Measurements from ENCODE around the gene ARRDC1. TPM values are rescaled to one million over a fixed set of nuclear protein-coding genes. Genes with fewer than 3 reads are reported as not detected.

The ARRDC1 gene
- polyA plus RNA-seq, 1 donor from 2014 or later = 53.4 TPM

GRCh38 chr9:137663584-137663983, 58.1 kb downstream of the ARRDC1 start:
- Histone ChIP-seq H3K4me2 (ENCODE audit: low read length) (no peak overlapping the region), H3F3A (ENCODE audit: insufficient read depth, low read length, poor library complexity, severe bottlenecking) (no peaks in the 10 kb centered on the region), H3K9ac (ENCODE audit: low read length) (no peak overlapping the region), H3K79me2 (replicated peaks; ENCODE audit: insufficient read depth, low read length) (peaks cover 40% of the 10 kb centered on the region), H3K27me3 (ENCODE audit: insufficient read depth, low read depth, low read length) (no peaks in the 10 kb centered on the region), H3K4me3 (ENCODE audit: low read length) (no peak overlapping the region), H4K20me1 (ENCODE audit: insufficient read depth) (no peaks in the 10 kb centered on the region), H2AFZ (ENCODE audit: low read depth, low read length) (no peak overlapping the region), H3K36me3 (ENCODE audit: insufficient read depth, low read length) (no peaks in the 10 kb centered on the region), H3K27ac (ENCODE audit: low read length) (no peak overlapping the region), H3K9me2 (ENCODE audit: insufficient read depth, low read length) (no peaks in the 10 kb centered on the region), H3K9me3 (ENCODE audit: low read length) (no peaks in the 10 kb centered on the region)
- no peak for TF ChIP-seq EZH2 (IDR thresholded peaks at IDR 0.05; ENCODE audit: borderline replicate concordance, insufficient read depth, low read length, poor library complexity, severe bottlenecking)
- no peak for TF ChIP-seq EP300 (conservative IDR thresholded peaks at IDR 0.05; ENCODE audit: poor library complexity, severe bottlenecking)
- TF ChIP-seq SMC3 (conservative IDR thresholded peaks at IDR 0.05; ENCODE audit: poor library complexity) = no peak
- no peak for TF ChIP-seq MXI1 (conservative IDR thresholded peaks at IDR 0.05; ENCODE audit: poor library complexity, severe bottlenecking)
- TF ChIP-seq RAD21 (conservative IDR thresholded peaks at IDR 0.05) = no peak
- TF ChIP-seq, protein P1, sequence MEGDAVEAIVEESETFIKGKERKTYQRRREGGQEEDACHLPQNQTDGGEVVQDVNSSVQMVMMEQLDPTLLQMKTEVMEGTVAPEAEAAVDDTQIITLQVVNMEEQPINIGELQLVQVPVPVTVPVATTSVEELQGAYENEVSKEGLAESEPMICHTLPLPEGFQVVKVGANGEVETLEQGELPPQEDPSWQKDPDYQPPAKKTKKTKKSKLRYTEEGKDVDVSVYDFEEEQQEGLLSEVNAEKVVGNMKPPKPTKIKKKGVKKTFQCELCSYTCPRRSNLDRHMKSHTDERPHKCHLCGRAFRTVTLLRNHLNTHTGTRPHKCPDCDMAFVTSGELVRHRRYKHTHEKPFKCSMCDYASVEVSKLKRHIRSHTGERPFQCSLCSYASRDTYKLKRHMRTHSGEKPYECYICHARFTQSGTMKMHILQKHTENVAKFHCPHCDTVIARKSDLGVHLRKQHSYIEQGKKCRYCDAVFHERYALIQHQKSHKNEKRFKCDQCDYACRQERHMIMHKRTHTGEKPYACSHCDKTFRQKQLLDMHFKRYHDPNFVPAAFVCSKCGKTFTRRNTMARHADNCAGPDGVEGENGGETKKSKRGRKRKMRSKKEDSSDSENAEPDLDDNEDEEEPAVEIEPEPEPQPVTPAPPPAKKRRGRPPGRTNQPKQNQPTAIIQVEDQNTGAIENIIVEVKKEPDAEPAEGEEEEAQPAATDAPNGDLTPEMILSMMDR (IDR thresholded peaks at IDR 0.05; ENCODE audit: poor library complexity, severe bottlenecking) = no peak
- TF ChIP-seq, protein P2, sequence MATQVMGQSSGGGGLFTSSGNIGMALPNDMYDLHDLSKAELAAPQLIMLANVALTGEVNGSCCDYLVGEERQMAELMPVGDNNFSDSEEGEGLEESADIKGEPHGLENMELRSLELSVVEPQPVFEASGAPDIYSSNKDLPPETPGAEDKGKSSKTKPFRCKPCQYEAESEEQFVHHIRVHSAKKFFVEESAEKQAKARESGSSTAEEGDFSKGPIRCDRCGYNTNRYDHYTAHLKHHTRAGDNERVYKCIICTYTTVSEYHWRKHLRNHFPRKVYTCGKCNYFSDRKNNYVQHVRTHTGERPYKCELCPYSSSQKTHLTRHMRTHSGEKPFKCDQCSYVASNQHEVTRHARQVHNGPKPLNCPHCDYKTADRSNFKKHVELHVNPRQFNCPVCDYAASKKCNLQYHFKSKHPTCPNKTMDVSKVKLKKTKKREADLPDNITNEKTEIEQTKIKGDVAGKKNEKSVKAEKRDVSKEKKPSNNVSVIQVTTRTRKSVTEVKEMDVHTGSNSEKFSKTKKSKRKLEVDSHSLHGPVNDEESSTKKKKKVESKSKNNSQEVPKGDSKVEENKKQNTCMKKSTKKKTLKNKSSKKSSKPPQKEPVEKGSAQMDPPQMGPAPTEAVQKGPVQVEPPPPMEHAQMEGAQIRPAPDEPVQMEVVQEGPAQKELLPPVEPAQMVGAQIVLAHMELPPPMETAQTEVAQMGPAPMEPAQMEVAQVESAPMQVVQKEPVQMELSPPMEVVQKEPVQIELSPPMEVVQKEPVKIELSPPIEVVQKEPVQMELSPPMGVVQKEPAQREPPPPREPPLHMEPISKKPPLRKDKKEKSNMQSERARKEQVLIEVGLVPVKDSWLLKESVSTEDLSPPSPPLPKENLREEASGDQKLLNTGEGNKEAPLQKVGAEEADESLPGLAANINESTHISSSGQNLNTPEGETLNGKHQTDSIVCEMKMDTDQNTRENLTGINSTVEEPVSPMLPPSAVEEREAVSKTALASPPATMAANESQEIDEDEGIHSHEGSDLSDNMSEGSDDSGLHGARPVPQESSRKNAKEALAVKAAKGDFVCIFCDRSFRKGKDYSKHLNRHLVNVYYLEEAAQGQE (IDR thresholded peaks at IDR 0.05; ENCODE audit: borderline replicate concordance) = no peak
- no peak for TF ChIP-seq TAF1 (IDR thresholded peaks at IDR 0.05; ENCODE audit: low read depth)
- no peak for TF ChIP-seq POLR2AphosphoS5 (IDR thresholded peaks at IDR 0.05)

- Histone ChIP-seq H3K9me2 (ENCODE audit: insufficient read depth, low read length) (no peaks in the 10 kb centered on the region), H4K20me1 (ENCODE audit: insufficient read depth) (no peaks in the 10 kb centered on the region), H3K4me3 (ENCODE audit: low read length) (no peak overlapping the region), H3K27ac (ENCODE audit: low read length) (no peak overlapping the region), H3K9me3 (ENCODE audit: low read length) (no peaks in the 10 kb centered on the region), H3K9ac (ENCODE audit: low read length) (no peak overlapping the region), H3K4me2 (ENCODE audit: low read length) (no peak overlapping the region), H3K79me2 (replicated peaks; ENCODE audit: insufficient read depth, low read length) (peaks cover 41% of the 10 kb centered on the region), H3K36me3 (ENCODE audit: insufficient read depth, low read length) (no peaks in the 10 kb centered on the region), H3F3A (ENCODE audit: insufficient read depth, low read length, poor library complexity, severe bottlenecking) (no peaks in the 10 kb centered on the region), H2AFZ (ENCODE audit: low read depth, low read length) (no peak overlapping the region), H3K27me3 (ENCODE audit: insufficient read depth, low read depth, low read length) (no peaks in the 10 kb centered on the region)
- no peak for TF ChIP-seq EP300 (conservative IDR thresholded peaks at IDR 0.05; ENCODE audit: poor library complexity, severe bottlenecking)
- TF ChIP-seq, protein P1 (IDR thresholded peaks at IDR 0.05; ENCODE audit: poor library complexity, severe bottlenecking) = no peak
- no peak for TF ChIP-seq MXI1 (conservative IDR thresholded peaks at IDR 0.05; ENCODE audit: poor library complexity, severe bottlenecking)
These were observed 59.2 kb downstream of the ARRDC1 start for GRCh38 chr9:137664676-137665075.

Small RNA genes lying within 50 kb of the gene (small RNA-seq; reads per million reads assigned to genes)
- 0 reads per million in 3 experiments for gene RF00017

Other genes with a start within 250 kb of the ARRDC1 start
- gene EXD3, start 182.5 kb upstream of the ARRDC1 start, polyA plus RNA-seq = 32.9 and 51.3 TPM in 2 replicates
- 1.7 and 3.4 TPM in 2 replicates for gene NOXA1, start 182.3 kb upstream of the ARRDC1 start, polyA plus RNA-seq
- gene ENTPD8, start 164.3 kb upstream of the ARRDC1 start, polyA plus RNA-seq = not detected in 2 replicates
- 51.2 and 57.5 TPM in 2 replicates for gene NSMF, start 146.4 kb upstream of the ARRDC1 start, polyA plus RNA-seq
- 0.72 and 0.84 TPM in 2 replicates for gene PNPLA7, start 55.3 kb upstream of the ARRDC1 start, polyA plus RNA-seq
- gene MRPL41, start 53.8 kb upstream of the ARRDC1 start, polyA plus RNA-seq = 60.5 and 66.9 TPM in 2 replicates
- 145 and 195 TPM in 2 replicates for gene DPH7, start 26.8 kb upstream of the ARRDC1 start, polyA plus RNA-seq
- gene ZMYND19, start 15.2 kb upstream of the ARRDC1 start, polyA plus RNA-seq = 54.8 and 62.4 TPM in 2 replicates
- gene EHMT1, start 13.3 kb downstream of the ARRDC1 start, polyA plus RNA-seq = 53.0 and 65.8 TPM in 2 replicates